DND-41 (cell line): ENCODE data around the gene MIOS.

Experiments
- ATAC-seq: fragments of 200-7000 bp; cut with Tn5 transposase; 3 replicates; pipeline ENCODE4 v1.9.1; 2021; ENCODE audit warnings: low read depth; ENCODE audit not compliant: insufficient read depth
- DNase-seq: peaks from one replicate; pipeline ENCODE4 v3.0.0-alpha.2; 2020
- H2AFZ ChIP-seq: 2 replicates; pipeline ENCODE4 v1.6.0; 2012; ENCODE audit warnings: low read depth, low read length
- H3K27ac ChIP-seq: 2 replicates; pipeline ENCODE4 v1.5.1; 2012; ENCODE audit warnings: low read length, inconsistent platforms
- H3K27me3 ChIP-seq: fragments of 200-600 bp; sonication (generic); 2 replicates; pipeline ENCODE4 v1.6.0; 2012; ENCODE audit warnings: low read length, mild to moderate bottlenecking, inconsistent platforms; ENCODE audit not compliant: insufficient read depth, poor library complexity
- H3K36me3 ChIP-seq: 2 replicates; pipeline ENCODE4 v1.5.1; 2012; ENCODE audit warnings: low read length, inconsistent platforms; ENCODE audit not compliant: insufficient read depth
- H3K4me1 ChIP-seq: 2 replicates; pipeline ENCODE4 v1.5.1; 2012; ENCODE audit warnings: mild to moderate bottlenecking, low read length; ENCODE audit not compliant: insufficient read depth
- H3K4me2 ChIP-seq: 2 replicates; pipeline ENCODE4 v1.6.0; 2012; ENCODE audit warnings: mild to moderate bottlenecking, moderate library complexity, low read length, inconsistent platforms; ENCODE audit not compliant: insufficient read depth
- H3K4me3 ChIP-seq, 2 experiments: fragments of 200-600 bp in 1 of 2; shearing (Covaris generic) in 1 of 2; 2 replicates each; pipeline ENCODE4 v1.5.1; 2012 to 2016; ENCODE audit warnings: inconsistent platforms in 2 of 2, low read length in 2 of 2, mild to moderate bottlenecking in 2 of 2, low read depth in 1 of 2, moderate library complexity in 1 of 2
- H3K79me2 ChIP-seq: 2 replicates; pipeline ENCODE4 v1.6.0; 2012; ENCODE audit warnings: low read length, inconsistent platforms; ENCODE audit not compliant: insufficient read depth
- H3K9ac ChIP-seq: 2 replicates; pipeline ENCODE4 v1.6.0; 2012; ENCODE audit warnings: low read depth, mild to moderate bottlenecking, inconsistent platforms, low read length, moderate library complexity
- H3K9me3 ChIP-seq: 2 replicates; pipeline ENCODE4 v1.5.1; 2012; ENCODE audit warnings: low read length, moderate library complexity, mild to moderate bottlenecking, inconsistent platforms; ENCODE audit not compliant: insufficient read depth, severe bottlenecking
- H4K20me1 ChIP-seq: 2 replicates; pipeline ENCODE4 v1.6.0; 2012; ENCODE audit warnings: low read length; ENCODE audit not compliant: insufficient read depth
- EZH2 ChIP-seq: IDR thresholded peaks from 3 replicates; pipeline ENCODE4 v1.6.1; 2012; ENCODE audit warnings: borderline replicate concordance, low read depth, mild to moderate bottlenecking, moderate library complexity, low read length, inconsistent platforms; ENCODE audit not compliant: severe bottlenecking
- TF ChIP-seq, protein P1 (sequence below): IDR thresholded peaks from 2 replicates; pipeline ENCODE4 v1.5.1; 2012; ENCODE audit warnings: borderline replicate concordance, low read length, moderate library complexity, mild to moderate bottlenecking; ENCODE audit not compliant: poor library complexity, severe bottlenecking; ENCODE audit errors: extremely low read depth

Gene MIOS

DNA sequence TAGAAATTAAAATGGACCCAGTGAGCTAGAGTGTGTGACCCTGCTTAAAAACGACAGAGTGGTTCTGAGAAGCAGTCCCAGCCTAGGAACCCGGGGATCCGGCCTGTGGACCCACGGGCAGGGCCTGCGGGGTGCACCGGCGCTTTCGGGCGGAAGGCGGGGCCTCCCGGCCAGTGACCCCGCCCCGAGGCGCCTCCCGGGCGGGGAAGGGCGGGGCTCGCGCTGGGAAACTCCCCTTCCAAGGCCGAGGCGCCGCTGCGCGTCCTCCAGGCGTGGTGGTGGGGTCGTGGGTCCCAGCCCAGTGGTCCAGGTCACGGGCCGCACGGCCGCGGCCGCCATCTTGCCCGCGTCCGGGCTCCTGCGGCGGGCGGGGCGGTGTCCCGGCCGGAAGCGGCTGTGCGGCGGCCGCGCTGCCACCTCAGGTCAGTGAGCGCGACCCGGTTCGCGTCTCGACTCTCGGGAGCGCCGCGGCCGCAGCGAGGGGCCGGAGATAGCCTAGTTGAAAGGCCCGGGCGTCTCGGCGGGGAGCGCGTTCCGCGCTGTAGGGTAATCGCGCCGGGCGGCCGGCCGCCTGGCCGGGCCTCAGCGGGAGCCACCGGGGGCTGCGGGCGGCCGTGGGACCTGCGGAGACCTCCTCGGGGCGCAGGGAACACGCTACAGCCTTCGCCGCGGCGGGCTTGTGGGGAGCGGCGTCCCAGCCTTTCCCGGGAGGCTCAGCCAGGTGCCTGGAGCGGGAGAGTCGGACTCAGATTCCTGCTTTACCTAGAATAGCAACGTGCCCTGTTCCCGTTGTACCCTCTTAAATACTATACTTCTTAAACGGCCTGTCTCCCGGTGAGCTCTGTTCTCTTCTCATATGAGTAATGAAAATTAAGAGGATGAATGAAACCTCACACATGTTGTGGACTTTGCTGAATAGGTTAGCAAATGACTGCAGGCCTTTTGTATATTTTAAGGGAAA, at the start of gene MIOS:
TSS of gene MIOS (plus strand) at position 234 of the 961 bp plus-strand sequence. CDS start 5,592 bp downstream, outside the sequence.
- ATAC-seq (peak; percentile 92), DNase-seq (peak; percentile 81)
- peak within 1 kb of the TSS; percentile 58 for H3K27ac ChIP-seq

DNA sequence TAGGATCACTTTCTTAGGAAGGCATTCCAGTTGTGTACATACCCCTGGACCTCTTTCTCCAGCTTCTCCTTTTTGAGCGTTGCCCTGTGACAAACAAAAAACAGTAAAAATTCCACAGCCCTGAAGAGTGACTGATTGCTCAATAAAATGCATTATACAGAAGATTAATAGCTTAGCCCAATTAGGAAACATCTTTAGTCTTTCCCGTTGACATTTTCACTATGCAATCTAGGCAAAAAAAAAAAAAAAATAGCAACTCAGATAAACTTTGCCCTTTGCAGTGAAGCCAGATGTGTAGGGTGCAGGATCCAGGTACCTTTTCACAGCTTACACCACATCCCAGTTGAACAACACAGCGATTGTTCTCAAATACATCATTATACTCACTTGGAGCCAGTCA, 48.9 kb upstream of the MIOS start:
- TF ChIP-seq EZH2: no peak
- TF ChIP-seq, protein P1, sequence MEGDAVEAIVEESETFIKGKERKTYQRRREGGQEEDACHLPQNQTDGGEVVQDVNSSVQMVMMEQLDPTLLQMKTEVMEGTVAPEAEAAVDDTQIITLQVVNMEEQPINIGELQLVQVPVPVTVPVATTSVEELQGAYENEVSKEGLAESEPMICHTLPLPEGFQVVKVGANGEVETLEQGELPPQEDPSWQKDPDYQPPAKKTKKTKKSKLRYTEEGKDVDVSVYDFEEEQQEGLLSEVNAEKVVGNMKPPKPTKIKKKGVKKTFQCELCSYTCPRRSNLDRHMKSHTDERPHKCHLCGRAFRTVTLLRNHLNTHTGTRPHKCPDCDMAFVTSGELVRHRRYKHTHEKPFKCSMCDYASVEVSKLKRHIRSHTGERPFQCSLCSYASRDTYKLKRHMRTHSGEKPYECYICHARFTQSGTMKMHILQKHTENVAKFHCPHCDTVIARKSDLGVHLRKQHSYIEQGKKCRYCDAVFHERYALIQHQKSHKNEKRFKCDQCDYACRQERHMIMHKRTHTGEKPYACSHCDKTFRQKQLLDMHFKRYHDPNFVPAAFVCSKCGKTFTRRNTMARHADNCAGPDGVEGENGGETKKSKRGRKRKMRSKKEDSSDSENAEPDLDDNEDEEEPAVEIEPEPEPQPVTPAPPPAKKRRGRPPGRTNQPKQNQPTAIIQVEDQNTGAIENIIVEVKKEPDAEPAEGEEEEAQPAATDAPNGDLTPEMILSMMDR: no peak

More for the DNA sequence above, at the start of gene MIOS:
- Histone ChIP-seq H3K4me1 (peaks cover 40% of the 10 kb centered on the region), H2AFZ (peak within 1 kb of the TSS; percentile 98), H3K79me2 (peaks cover 29% of the 10 kb centered on the region), H3K4me3 (peak within 1 kb of the TSS; percentile 67 to 87), H3K4me2 (peak within 1 kb of the TSS; percentile 74), H4K20me1 (no peaks in the 10 kb centered on the region), H3K9me3 (no peaks in the 10 kb centered on the region), H3K27me3 (no peaks in the 10 kb centered on the region), H3K9ac (peak within 1 kb of the TSS; percentile 91), H3K36me3 (no peaks in the 10 kb centered on the region)
- no peak for TF ChIP-seq EZH2
- TF ChIP-seq, protein P1: no peak

DNA sequence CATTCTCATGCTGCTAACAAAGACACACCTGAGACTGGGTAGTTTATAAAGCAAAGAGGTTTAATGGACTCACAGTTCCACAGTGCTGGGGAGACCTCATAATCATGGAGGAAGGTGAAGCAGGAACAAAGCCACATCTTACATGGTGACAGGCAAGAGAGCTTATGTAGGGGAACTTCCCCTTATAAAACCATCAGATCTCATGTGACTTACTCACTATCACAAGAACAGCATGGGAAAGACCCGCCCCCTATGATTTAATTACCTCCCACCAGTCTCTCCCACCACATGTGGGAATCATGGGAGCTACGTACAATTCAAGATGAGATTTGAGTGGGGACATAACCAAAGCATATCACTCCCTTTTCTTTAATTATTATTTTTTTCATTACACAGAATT, 47.6 kb upstream of the MIOS start:
- Histone ChIP-seq H3K79me2 (no peaks in the 10 kb centered on the region), H3K9me3 (no peaks in the 10 kb centered on the region), H3K4me3 (no peak overlapping the region), H3K27ac (no peak overlapping the region), H4K20me1 (no peaks in the 10 kb centered on the region), H3K4me2 (no peak overlapping the region), H3K4me1 (no peaks in the 10 kb centered on the region), H3K27me3 (peaks cover 4% of the 10 kb centered on the region), H3K9ac (no peak overlapping the region), H2AFZ (no peak overlapping the region), H3K36me3 (no peaks in the 10 kb centered on the region)
- no peak for TF ChIP-seq EZH2
- DNase-seq: no peak
- ATAC-seq: no peak

More for the DNA sequence above, 48.9 kb upstream of the MIOS start:
- ATAC-seq: no peak
- H3K4me2 ChIP-seq: no peak overlapping the region
- no peak overlapping the region for H2AFZ ChIP-seq
- H3K79me2 ChIP-seq: no peaks in the 10 kb centered on the region
- H3K27me3 ChIP-seq: peaks cover 6% of the 10 kb centered on the region
- H4K20me1 ChIP-seq: no peaks in the 10 kb centered on the region
- H3K36me3 ChIP-seq: no peaks in the 10 kb centered on the region
- no peak for DNase-seq
- no peaks in the 10 kb centered on the region for H3K4me1 ChIP-seq
- H3K4me3 ChIP-seq: no peak overlapping the region
- no peaks in the 10 kb centered on the region for H3K9me3 ChIP-seq
- H3K27ac ChIP-seq: no peak overlapping the region
- H3K9ac ChIP-seq: no peak overlapping the region

DNA sequence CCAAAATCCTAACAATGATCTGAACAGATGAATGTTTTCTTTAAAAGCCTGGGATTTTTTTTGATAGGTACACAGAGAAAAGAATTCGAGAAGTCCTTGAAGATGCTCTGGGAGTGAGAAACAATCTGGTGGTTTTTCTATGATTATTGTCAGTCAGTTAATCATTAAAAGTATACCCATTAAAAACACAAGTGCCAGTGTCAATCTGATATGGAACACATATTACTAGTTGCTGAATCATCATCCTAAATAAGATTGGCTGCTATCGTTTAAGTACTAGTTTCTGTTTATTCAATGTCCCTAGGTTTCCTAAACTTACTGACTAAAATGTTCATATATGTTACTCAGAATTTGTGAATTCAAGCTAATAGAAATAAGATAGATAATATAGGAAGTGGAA, 47.2 kb upstream of the MIOS start:
- no peak overlapping the region for H3K4me3 ChIP-seq
- ATAC-seq (no peak), DNase-seq (no peak)
- H3K79me2 ChIP-seq: no peaks in the 10 kb centered on the region
- no peak overlapping the region for H3K9ac ChIP-seq
- H3K9me3 ChIP-seq: no peaks in the 10 kb centered on the region
- no peak overlapping the region for H3K27ac ChIP-seq
- H3K36me3 ChIP-seq: no peaks in the 10 kb centered on the region
- no peak overlapping the region for H2AFZ ChIP-seq
- no peak for TF ChIP-seq EZH2
- TF ChIP-seq, protein P1: no peak
- no peak overlapping the region for H3K4me2 ChIP-seq
- peaks cover 4% of the 10 kb centered on the region for H3K27me3 ChIP-seq
- no peaks in the 10 kb centered on the region for H3K4me1 ChIP-seq
- H4K20me1 ChIP-seq: no peaks in the 10 kb centered on the region
